ENCODE data around the gene SEC63. TPM values are rescaled to one million over a fixed set of nuclear protein-coding genes. Genes with fewer than 3 reads are reported as not detected.
"Not testable (repeated sequence)": the region's sequence is repeated elsewhere in the genome, so short reads cannot be mapped to it uniquely, and the experiment has no call there.

The SEC63 gene
- total RNA-seq, 1 donor from 2014 or later = 45.2 TPM

- ATAC-seq (no peak), DNase-seq (no peak)
- intact Hi-C loops (cut with micrococcal nuclease) = no loop called here
Observed at GRCh38 chr6:107976155-107976783, 18.3 kb upstream of the SEC63 start.

GRCh38 chr6:107973594-107973993 is 15.6 kb upstream of the SEC63 start:
- no peak for DNase-seq
- intact Hi-C loops (cut with micrococcal nuclease) = no loop called here
- no peak for ATAC-seq

- ATAC-seq (no peak), DNase-seq (no peak)
- intact Hi-C loops (cut with micrococcal nuclease) = no loop called here
Observed at GRCh38 chr6:107972413-107973096, 14.5 kb upstream of the SEC63 start.

- DNase-seq (no peak), ATAC-seq (no peak)
- intact Hi-C loops (cut with micrococcal nuclease) = no loop called here
Observed at GRCh38 chr6:107971181-107971580, 13.2 kb upstream of the SEC63 start.

GRCh38 chr6:107970255-107970654 is 12.2 kb upstream of the SEC63 start:
- DNase-seq (no peak), ATAC-seq (no peak)
- intact Hi-C loops (cut with micrococcal nuclease) = no loop called here

- intact Hi-C loops (cut with micrococcal nuclease) = no loop called here
- DNase-seq (no peak), ATAC-seq (no peak)
Observed at GRCh38 chr6:107968081-107968480, 10.1 kb upstream of the SEC63 start.

- DNase-seq (no peak), ATAC-seq (no peak)
- intact Hi-C loops (cut with micrococcal nuclease) = no loop called here
Observed at GRCh38 chr6:107965746-107966145, 7.7 kb upstream of the SEC63 start.

GRCh38 chr6:107962723-107963122 is 4.7 kb upstream of the SEC63 start:
- no peak for DNase-seq
- no peak for ATAC-seq

GRCh38 chr6:107959392-107959791 is 1.4 kb upstream of the SEC63 start:
- intact Hi-C loops (cut with micrococcal nuclease) = no loop called here
- no peak for ATAC-seq
- DNase-seq = no peak

More at GRCh38 chr6:107962723-107963122, 4.7 kb upstream of the SEC63 start:
- intact Hi-C loops (cut with micrococcal nuclease) = no loop called here

GRCh38 chr6:107958689-107959362 is 818 bp upstream of the SEC63 start:
- intact Hi-C loops (cut with micrococcal nuclease); ATAC-seq; DNase-seq: not testable (repeated sequence)

- peak; percentile 50 for DNase-seq
- intact Hi-C loops (cut with micrococcal nuclease) = no loop called here
- ATAC-seq = peak; percentile 63
Observed at GRCh38 chr6:107957308-107957908, 600 bp downstream of the SEC63 start.

GRCh38 chr6:107956586-107957307 is 1.3 kb downstream of the SEC63 start:
- DNase-seq (no peak), ATAC-seq (no peak)
- intact Hi-C loops (cut with micrococcal nuclease) = no loop called here

GRCh38 chr6:107956181-107956580 is 1.8 kb downstream of the SEC63 start:
- ATAC-seq (no peak), DNase-seq (no peak)
- intact Hi-C loops (cut with micrococcal nuclease) = no loop called here

GRCh38 chr6:107953858-107954414 is 4.1 kb downstream of the SEC63 start:
- intact Hi-C loops (cut with micrococcal nuclease); DNase-seq; ATAC-seq: not testable (repeated sequence)

GRCh38 chr6:107943626-107944439 is 14.2 kb downstream of the SEC63 start:
- DNase-seq = no peak
- no peak for ATAC-seq
- intact Hi-C loops (cut with micrococcal nuclease) = no loop called here

GRCh38 chr6:107942142-107942541 is 15.9 kb downstream of the SEC63 start:
- no peak for DNase-seq
- intact Hi-C loops (cut with micrococcal nuclease) = no loop called here
- ATAC-seq = peak; percentile 66

GRCh38 chr6:107941627-107942026 is 16.4 kb downstream of the SEC63 start:
- intact Hi-C loops (cut with micrococcal nuclease) = no loop called here
- DNase-seq (no peak), ATAC-seq (peak; percentile 36)

GRCh38 chr6:107941199-107941598 is 16.8 kb downstream of the SEC63 start:
- intact Hi-C loops (cut with micrococcal nuclease) = no loop called here
- ATAC-seq = peak; percentile 36

More at GRCh38 chr6:107941199-107941598, 16.8 kb downstream of the SEC63 start:
- DNase-seq = no peak
